Activated CD4-positive, alpha-beta T cell treated with anti-CD3 and anti-CD28 coated beads, Interleukin-2, amount 50 U/mL, for 48 hours (primary cell): ENCODE results near the gene PRKCZ.

Experiments
- DNase-seq, 2 experiments: peaks; one replicate each; pipeline ENCODE4 v3.0.0-alpha.2; 2020

PRKCZ gene

DNA sequence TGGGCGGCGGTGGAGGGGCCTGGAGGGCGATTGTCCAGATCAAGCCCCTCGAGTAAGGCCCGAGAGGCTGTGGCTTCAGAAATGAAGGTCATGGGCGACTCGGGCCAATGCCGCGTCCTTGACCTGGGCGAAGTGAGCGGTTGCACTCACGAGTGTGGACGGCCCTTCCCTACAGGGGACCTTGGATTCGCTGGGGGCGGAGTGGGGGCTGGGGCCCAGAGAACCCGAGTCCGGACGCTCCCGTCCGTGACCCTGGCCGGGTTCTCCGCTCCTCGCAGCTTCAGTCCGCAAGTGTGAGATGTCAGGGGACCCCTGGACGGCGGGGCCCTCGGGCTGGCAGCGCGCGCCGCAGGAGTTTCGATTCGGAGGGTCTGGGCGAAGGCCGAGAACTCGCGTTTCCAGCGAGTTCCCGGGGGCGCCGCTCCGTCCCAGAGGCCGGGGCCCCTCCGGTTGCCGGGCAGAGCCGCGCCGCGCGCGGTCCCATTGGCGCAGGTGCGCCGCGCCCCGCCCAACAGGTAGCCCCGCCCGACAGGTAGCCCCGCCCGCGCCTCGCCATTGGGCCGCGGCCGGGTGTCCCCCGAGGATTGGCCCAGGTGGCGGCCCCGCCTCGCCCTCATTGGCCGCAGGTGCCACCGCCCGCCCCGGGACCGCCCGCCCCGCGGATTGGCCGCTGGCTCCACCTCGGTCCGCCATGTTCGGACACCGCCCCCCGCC, at the start of gene PRKCZ:
Gene PRKCZ, plus strand, starts transcription at position 694 of the 714 bp plus-strand sequence. CDS start 220 bp downstream, outside the sequence.
- DNase-seq, result peak; percentile 91 to 93

DNA sequence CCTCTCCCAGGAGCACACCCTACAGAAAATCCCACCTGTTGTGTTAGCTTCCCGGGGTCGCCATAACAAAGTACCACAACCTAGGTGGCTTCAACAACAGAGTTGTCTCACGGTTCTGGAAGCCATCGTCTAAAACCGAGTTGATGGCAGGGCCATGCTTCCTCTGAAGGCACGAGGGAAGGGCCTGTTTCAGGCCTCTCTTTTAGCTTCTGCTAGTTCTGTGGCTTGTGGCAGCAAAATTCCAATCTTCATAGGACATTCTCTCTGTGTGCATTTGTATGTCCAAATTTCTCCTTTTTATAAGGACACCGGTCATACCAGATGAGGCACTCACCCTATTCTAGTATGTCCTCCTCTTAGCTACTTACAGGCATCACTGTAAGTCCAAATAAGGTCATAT, 49.8 kb upstream of the PRKCZ start:
- no peak for DNase-seq

DNA sequence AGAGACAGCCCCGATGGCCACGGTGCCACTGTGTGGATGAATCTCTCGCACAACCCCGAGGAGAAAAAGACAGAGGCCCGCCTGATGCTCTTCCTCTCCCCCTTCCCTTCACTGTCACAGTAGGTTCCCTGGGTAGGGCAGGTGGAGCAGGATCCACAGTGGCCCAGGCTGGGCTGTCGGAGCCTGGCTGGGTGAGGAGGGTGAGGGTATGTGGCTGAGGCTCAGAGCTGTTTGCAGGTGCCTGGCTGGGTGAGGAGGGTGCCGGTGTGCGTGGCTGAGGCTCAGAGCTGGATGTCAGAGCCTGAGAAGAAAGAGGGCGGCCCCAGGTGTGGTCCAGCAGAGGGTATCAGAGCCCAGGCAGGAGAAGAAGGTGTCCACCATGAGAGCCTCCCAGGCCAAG, 49.4 kb upstream of the PRKCZ start:
- no peak for DNase-seq

DNA sequence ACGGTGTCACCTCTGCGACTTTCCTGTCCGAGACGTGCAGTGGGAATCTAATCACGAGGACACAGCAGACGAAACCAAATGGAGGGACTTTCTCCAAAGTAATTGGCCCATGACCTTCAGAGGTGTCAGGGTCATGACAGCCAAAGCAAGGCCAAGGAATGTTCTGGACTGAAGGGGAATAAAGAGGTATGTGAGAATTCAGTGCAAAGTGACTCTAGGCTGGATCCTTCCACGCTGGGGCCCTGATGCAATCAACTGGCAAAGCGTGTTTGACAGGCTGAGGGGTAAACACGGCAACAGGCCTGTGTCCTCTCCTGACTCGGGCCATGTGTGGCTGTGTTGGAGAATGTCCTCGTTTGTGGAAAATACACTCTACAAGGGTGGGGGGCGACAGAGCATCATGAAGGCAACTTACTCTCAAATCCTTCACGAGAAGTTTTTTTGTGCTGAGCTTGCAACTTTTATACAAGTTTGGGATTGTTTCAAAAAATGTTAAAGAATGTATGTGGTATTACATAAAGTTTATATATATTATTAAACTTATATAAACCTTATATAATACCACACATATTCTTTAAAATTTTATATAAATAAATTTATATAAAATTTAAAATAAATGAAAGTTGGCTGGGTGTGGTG, 48.3 kb upstream of the PRKCZ start:
- DNase-seq, result no peak

DNA sequence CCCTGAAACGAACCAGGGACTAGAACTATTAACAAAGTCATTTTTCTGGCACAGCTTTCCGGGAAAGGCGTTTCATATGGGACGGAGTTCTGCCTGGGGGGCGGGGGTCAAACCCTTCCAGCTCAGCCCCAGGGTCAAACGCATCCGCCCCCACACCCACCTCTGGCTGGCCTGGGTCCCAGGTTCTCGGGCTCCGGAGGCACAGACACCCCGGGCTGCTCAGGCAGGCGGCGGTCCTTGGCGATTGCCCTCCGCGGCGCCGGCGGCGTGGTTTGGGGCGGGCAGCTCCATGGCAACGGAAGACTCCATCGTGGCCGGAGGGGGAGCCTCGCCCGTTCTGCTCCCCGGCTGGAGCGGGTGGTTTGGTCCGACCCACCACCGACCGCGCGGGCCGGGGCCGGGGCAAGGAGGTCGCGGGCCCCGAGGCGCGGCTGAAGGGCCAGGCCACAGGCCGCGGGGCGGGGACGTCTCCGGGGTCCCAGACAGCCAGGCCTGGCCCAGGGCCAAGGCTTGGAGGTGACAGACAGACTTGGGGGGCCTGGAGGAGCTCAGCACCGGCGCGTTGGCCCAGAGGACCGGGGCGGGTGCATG, 46.6 kb upstream of the PRKCZ start, which contains the start of gene CFAP74:
Gene CFAP74, minus strand, starts transcription at position 246 of the 591 bp plus-strand sequence. CDS start 12,830 bp downstream, outside the sequence.
- DNase-seq, result peak; percentile 18 to 21

DNA sequence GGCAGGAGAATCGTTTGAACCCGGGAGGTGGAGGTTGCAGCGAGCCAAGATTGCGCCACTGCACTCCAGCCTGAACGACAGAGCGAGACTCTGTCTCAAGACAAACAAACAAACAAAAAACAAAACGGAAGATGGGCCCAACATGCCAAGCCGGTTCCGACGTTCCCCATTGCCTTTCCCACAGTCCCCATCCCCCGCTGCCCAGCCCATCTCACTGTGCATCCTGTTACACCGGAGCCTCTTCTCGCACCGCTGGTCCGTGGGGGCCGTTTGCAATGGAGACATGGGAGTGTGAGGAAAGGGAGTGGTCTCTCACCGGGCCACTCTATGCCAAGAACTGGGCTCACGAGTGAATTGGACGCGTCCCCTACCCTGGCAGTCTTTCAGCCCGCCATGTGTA, 45.4 kb upstream of the PRKCZ start:
- no peak for DNase-seq

DNA sequence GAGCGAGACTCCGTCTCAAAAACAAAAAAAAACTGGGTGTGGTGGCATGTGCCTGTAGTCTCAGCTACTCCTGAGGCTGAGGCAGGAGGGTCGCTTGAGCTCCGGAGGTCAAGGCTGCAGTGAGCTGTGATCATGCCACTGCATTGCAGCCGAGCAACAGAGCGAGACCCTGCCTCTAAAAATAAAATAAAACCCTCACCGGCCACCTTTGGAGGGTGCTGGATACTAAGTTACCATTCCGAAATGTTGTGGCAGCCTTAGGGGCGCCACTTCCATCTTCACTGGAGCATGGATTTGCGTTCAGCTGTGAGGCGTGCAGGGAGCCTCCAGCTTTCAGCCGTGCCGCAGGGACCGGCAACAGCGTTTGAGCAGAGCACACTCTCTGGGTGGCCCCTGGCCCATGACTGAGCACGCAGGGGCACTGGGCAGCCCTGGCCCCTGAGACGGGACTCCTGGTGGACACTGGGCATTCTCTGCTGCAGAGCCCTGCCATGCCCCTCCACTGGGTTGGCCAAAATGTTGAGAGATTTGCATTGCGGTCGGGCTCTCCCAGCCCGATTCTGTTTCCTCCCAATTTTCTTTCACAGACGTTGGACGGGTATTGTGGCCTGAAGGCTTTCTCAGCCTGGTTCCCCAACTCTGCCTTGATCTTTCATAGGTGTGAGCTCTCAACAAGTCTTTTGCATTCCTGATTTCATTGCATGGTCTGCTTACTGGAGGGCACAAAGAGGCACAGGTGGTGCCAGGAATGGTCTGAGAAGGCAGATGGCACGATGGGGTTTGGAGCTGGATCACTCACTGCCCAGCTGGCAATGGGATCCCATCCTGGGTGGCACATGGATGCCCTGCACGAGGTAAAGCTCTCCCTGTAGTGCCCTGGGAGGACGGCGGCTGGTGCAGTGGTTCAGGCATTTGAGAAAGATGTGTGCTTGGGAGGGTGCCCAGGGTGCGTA, 40.8 kb upstream of the PRKCZ start:
- DNase-seq, result no peak

DNA sequence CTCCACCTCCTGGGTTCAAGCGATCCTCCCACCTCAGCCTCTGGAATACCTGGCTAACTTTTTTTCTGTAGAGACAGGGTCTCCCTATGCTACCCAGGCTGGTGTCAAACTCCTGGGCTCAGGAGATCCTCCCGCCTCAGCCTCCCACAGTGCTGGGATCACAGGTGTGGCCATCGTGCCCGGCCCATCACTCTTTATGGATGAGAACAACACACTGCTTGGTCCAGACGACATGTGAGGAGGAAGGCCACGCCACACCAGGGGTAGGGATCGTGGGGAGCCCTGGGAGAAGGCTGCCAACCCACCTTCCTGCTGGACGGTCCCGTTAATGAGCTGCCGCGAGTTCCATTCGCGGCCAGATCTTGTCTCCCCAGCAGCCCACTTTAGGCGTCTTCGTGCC, 36.0 kb upstream of the PRKCZ start:
- no peak for DNase-seq

DNA sequence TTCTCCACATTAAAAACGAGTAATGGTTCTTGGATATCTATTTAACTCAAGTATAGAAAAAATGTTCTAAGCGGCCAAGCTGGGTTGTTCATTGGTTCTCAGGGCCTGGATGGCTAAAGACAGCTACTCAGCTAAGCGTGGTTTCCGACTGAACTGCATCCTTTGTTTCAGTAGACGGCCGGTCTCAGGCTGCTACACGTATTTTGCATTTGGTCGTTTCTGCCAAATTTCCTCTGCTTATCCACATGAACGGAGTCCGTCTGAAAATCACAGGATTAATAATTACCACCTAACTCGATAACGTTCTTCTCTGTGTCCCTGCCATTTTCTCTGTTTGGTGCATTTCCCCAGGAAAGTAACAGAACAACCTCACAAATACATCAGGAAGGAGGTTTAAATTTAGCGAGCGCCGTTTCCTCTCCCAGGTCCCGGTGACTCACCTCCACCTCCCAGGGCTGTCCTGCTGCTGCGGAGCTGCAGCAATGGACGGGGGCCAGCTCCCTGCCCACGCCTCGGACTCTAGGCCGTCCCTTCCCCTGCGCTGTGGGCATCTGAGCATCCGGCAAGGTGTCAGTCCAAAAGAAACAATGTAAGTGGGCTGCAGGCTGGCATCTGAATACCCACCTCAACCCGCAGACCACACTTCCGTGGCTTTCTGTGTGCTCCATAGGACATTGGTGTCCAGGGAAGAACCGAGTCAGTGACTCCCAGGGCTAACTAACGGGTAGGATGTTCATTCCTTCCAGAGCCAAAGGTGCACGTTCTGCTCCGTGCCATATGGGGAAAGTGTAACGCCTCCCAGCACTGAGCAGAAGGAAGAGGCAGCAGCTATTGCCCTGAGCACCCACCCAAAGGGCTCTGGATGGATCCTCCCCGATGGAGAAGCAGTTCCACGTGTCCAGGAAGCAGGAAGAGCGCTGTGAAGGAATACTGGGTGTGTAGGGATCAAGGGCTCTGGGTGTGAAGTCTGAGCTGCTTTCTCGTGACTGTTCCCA, 35.2 kb upstream of the PRKCZ start:
- no peak for DNase-seq

DNA sequence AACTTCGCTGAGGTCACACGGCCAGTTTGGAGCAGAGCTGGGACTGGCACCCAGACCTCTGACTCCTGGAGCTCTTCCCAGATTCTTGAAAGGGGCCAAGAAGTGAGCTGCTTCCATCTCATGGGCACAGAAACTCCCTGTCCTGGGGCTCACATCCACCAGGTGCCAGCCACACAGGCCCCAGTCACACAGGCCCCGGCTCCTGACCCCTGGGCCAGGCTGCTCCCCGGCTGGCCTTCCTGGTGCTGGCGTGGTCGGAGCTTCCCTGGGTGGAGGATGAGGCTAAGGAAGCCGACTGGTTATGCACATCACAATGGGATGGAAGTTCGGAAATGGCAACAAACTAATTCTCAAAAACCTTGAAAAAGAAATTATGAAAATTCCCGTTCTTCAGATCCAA, 34.1 kb upstream of the PRKCZ start:
- DNase-seq, result no peak

DNA sequence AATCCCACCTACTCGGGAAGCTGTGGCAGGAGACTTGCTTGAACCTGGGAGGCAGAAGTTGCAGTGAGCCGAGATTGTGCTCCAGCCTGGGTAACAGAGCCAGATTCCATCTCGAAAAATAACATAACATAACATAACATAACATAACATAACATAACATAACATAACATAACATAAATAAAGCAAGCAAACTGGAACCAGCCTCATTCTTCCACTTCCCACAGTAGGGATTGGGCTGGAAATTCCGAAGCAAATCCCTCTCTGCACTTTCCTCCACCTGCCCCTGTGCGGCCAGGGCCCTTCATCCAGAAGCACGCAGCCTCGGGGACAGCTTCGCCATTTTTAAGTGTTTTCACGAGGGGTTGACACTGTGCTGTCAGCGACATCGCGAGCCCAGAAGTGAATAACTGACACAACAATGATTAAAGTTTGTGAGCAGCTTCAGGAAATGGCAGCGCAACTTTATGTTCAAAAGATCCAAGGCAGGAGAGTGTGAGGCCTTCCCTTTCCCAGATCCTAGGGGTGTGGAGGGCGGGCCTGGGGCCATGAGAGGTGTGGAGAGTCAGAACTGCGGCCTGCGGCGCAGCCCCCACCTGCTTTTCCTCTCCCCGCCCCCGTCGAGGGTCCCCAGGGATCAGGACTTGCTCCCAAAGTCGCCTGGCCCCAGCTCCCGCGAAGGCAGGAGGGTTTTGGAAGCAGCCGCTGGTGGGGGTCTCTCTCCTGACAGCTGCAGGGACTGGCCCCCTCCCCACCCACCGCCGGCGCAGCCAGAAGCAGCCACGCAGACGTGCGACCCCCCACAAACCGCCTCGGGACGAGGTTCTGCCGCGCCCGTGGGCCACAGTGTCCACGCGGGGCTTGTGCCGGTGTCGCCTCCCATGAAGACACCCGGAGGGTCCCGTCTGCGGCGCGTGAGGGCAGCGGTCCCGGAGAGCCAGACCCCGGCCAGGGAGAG, 31.7 kb upstream of the PRKCZ start:
- DNase-seq, result no peak

DNA sequence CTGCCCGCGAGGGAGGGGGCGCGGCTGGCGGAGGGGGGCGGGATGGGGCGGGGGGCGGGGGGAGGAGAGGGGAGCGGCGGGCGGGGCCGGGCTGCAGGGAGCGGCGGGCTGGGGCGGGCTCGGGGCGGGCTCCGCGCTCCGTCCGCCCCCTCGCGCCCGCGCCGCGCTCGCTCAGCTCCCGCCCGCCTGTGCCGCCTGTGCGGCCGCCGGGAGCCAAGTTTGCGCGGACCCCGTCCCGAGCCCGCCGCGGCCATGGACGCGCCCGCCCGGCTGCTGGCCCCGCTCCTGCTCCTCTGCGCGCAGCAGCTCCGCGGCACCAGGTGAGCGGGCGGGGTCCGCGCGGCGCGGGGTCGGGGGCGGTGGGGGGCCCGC, 31.1 kb upstream of the PRKCZ start, which contains the start of gene GABRD:
Gene GABRD, plus strand, starts transcription at position 174 of the 372 bp plus-strand sequence. Its CDS starts 79 bp downstream, at position 253.
- no peak for DNase-seq

DNA sequence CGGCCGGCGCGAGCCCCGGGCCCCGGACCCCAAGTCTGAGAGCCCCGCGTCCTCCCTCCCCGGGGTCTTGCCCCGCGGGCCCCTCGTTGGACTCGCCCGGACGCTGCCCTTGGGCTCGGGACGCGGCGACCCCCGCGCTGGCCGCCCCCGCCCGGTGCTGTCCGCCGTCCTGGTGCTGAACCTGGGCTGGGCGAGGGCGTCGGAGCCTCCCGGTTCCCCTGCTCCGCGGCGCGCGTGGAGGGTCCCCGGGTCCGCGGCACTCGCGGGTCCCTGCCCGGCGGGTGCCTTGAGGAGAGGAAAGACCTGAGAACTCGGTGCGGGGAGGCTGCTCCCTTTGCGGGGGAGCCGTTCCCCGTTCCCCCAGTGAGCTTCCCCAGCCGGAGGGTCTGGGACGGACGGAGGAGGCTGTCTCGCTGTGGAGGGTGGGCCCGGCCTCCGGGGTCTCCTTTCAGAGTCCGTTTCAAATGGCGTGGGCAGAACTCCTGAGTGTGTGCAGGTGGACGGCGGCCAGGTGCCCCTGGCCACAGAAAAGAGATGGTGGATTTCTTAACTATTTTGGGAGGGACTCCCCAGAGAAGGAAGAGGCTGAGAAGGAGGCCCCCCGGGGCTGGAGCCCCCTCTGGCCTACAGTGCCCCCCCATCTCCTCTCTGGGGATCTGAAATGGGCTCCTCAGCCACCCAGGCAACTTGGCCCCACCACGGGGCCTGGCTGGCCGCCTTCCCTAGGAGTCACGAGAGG, 30.5 kb upstream of the PRKCZ start:
- no peak for DNase-seq

DNA sequence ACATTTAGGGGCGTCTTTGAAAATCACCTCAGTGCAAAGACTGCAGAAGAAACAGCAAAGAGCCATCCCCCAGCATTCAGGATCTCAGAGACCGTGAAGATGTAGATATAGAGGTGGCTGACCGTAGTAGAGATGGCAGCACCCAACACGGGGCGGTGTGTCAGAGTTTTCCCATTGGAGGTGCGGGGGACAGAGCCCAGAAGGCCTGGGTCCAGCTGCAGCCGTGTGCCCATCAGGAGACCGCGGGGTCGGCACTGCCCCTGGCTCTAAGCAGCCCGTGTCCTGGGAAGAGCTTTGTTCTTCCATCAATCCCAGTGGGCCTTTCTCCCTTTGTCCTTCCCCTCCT, 29.9 kb upstream of the PRKCZ start:
- no peak for DNase-seq

DNA sequence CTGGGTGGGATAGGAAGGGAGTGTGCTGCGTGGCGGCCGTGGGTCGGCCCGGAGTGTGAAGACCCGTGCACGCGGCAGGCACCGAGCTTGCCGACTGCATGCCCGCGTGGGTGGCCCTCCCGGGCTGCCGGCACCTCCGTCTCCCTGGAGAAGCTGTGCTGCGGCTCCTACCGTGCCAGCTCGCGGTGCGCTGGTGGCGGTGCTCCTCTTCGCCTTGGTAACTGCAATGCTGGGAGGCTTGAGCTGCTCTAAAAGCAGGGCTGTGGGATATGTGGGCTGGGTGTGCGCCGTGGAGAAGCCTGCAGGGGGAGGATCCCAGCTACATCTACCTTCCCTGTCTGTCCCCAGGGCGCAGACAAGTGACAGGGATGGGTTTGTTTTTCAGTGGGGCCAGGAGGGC, 28.7 kb upstream of the PRKCZ start:
- DNase-seq, result no peak

DNA sequence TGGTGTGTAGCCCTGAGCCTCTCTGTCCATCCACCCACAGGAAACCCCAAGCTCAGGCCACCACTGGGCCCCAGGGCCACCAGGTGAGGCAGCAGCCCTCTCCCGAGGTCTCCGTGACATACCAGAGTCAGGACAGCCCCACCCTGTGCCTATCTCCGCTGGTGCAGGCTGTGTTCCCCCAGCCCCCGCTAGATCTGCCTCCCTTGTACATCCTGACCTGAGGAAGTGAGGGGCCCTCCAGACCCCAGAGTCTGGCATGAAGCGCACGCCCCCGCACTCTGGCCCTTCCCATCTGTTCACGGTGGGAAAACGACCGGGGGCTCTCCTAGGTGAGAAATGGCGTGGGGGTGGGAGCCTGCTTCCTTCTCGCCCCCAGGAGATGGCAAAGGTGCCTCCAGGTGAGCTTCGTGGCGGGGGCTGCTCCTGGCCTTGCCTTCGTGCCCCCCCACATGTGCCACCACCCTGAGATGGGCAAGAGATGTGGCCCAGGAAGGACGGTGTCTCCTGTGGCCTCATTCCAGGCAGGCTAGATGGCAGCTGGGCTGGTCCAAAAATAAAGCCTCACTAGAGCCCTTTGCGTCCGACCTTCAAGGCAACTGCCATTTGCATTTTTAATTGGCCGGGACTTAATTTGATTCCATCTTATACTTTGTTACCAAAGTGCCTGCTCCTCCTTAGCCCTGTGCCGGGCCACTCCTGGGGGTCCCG, 28.0 kb upstream of the PRKCZ start:
- no peak for DNase-seq

DNA sequence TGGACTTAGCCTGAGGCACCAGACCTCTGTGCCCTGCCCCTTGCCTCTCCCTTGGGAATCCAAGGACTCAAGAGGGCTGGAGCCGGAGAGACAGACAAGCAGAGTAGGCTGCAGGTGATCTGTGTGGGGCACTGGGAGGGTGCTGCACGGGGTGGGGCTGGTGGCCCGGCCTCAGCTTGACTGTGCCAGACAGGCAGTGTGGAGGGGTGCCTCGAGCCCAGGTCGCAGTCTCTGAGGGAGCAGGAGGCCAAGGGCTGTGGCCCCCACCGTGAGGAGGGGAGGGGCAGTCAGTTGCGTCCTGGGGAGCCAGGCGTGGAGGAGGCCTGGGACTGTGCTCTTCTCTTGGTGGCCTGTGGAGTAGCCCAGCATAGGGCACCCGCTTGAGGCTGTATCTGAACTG, 27.0 kb upstream of the PRKCZ start:
- no peak for DNase-seq

DNA sequence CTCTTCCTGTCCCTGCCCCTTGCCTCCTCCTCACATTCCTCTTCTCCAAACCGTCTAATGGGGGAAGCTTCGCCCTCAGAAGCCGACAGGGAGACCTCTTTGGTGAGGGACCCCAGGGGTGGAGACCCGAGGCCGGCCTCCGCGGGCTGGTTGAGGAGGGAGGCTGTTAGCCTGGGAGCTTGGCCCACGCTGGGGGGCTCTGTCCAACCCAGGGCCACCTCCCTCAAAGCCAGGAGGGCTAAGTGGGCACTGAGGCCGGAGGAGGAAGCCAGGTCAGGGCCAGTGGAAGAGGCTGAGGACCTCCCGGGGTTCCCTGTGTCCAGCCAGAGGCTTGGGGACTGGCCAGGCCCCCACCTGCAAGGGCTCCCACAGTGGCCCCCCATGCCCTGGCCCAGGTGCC, 25.8 kb upstream of the PRKCZ start:
- no peak for DNase-seq

DNA sequence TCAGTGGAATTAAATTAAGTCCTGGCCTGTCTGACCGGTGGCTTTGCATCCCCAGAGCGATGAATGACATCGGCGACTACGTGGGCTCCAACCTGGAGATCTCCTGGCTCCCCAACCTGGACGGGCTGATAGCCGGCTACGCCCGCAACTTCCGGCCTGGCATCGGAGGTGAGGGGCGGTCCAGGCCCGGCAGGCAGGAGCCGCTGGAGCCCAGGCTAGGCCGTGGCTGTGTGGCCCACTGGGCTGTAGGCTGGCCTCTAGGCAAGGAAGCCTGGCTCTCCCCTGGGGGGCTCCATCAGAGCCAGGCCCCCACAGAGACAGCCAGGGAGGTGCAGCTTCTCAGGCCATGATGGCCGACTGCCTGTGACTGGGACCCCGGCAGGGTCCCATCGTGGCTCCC, 25.3 kb upstream of the PRKCZ start:
- no peak for DNase-seq
